ENCODE data around the gene DCUN1D5. TPM values are rescaled to one million over a fixed set of nuclear protein-coding genes. Genes with fewer than 3 reads are reported as not detected.

The DCUN1D5 gene
- total and polyA plus RNA-seq, 7 donors: 9.7 to 64.6 (median 38.8) TPM

- no peak overlapping the region for H3K27ac ChIP-seq
- H3K9me3 ChIP-seq: no peaks in the 10 kb centered on the region
- peaks cover 0 to 86% (median 12%) of the 10 kb centered on the region in 4 donors for H3K36me3 ChIP-seq
- WGBS, 2 donors: 91 to 95% methylated on average over 3 of the region's 3 CpGs
- TF ChIP-seq CTCF (IDR thresholded peaks at IDR 0.05): no peak
- TF ChIP-seq EP300 (IDR thresholded peaks at IDR 0.05): no peak
- TF ChIP-seq POLR2A (IDR thresholded peaks at IDR 0.05): no peak
- no peak for TF ChIP-seq POLR2AphosphoS5 (IDR thresholded peaks at IDR 0.05)
- no peak overlapping the region for H3K4me3 ChIP-seq
- no peak for DNase-seq
- H3K27me3 ChIP-seq: no peaks in the 10 kb centered on the region
- no peaks in the 10 kb centered on the region for H3K4me1 ChIP-seq
- intact Hi-C loops (cut with DNase I): no loop called here
Measured at GRCh38 chr11:103077554-103077953, 14.4 kb downstream of the DCUN1D5 start.

GRCh38 chr11:103076361-103076760, 15.6 kb downstream of the DCUN1D5 start:
- no peaks in the 10 kb centered on the region for H3K9me3 ChIP-seq
- peaks cover 0 to 76% (median 12%) of the 10 kb centered on the region in 4 donors for H3K36me3 ChIP-seq
- intact Hi-C loops (cut with DNase I): no loop called here
- H3K4me1 ChIP-seq: no peaks in the 10 kb centered on the region
- TF ChIP-seq POLR2A (IDR thresholded peaks at IDR 0.05) (no peak), EP300 (IDR thresholded peaks at IDR 0.05) (no peak), CTCF (IDR thresholded peaks at IDR 0.05) (no peak), POLR2AphosphoS5 (IDR thresholded peaks at IDR 0.05) (no peak)
- DNase-seq: no peak
- H3K27me3 ChIP-seq: no peaks in the 10 kb centered on the region
- H3K27ac ChIP-seq: no peak overlapping the region
- WGBS, 2 donors: 83 to 91% methylated on average over 3 of the region's 3 CpGs
- no peak overlapping the region for H3K4me3 ChIP-seq

- TF ChIP-seq POLR2A (IDR thresholded peaks at IDR 0.05) (no peak), EP300 (IDR thresholded peaks at IDR 0.05) (no peak), CTCF (IDR thresholded peaks at IDR 0.05) (no peak), POLR2AphosphoS5 (IDR thresholded peaks at IDR 0.05) (no peak)
- H3K27me3 ChIP-seq: no peaks in the 10 kb centered on the region
- DNase-seq: no peak
- no peaks in the 10 kb centered on the region for H3K9me3 ChIP-seq
- H3K27ac ChIP-seq: no peak overlapping the region
- H3K4me1 ChIP-seq: no peaks in the 10 kb centered on the region
- peaks cover 0 to 28% (median 0%) of the 10 kb centered on the region in 4 donors for H3K36me3 ChIP-seq
- no peak overlapping the region for H3K4me3 ChIP-seq
- intact Hi-C loops (cut with DNase I): no loop called here
Measured at GRCh38 chr11:103071008-103071407, 21.0 kb downstream of the DCUN1D5 start.

- Histone ChIP-seq H3K36me3 (peaks cover 0 to 28% (median 0%) of the 10 kb centered on the region in 4 donors), H3K27me3 (no peaks in the 10 kb centered on the region), H3K9me3 (no peaks in the 10 kb centered on the region), H3K4me1 (no peaks in the 10 kb centered on the region), H3K27ac (no peak overlapping the region), H3K4me3 (no peak overlapping the region)
- TF ChIP-seq POLR2A (IDR thresholded peaks at IDR 0.05): no peak
- no peak for TF ChIP-seq POLR2AphosphoS5 (IDR thresholded peaks at IDR 0.05)
- TF ChIP-seq CTCF (IDR thresholded peaks at IDR 0.05): no peak
- no peak for TF ChIP-seq EP300 (IDR thresholded peaks at IDR 0.05)
- no peak for DNase-seq
- intact Hi-C loops (cut with DNase I): no loop called here
Measured at GRCh38 chr11:103070142-103070541, 21.8 kb downstream of the DCUN1D5 start.

- no peak for DNase-seq
- 92 to 96% methylated on average over 2 of the region's 2 CpGs for WGBS, 2 donors
- H3K36me3 ChIP-seq: peaks cover 0 to 28% (median 0%) of the 10 kb centered on the region in 4 donors
- H3K27ac ChIP-seq: no peak overlapping the region
- H3K27me3 ChIP-seq: no peaks in the 10 kb centered on the region
- TF ChIP-seq POLR2AphosphoS5 (IDR thresholded peaks at IDR 0.05): no peak
- TF ChIP-seq CTCF (IDR thresholded peaks at IDR 0.05): no peak
- TF ChIP-seq POLR2A (IDR thresholded peaks at IDR 0.05): no peak
- no peak for TF ChIP-seq EP300 (IDR thresholded peaks at IDR 0.05)
- H3K4me1 ChIP-seq: no peaks in the 10 kb centered on the region
- intact Hi-C loops (cut with DNase I): no loop called here
- H3K4me3 ChIP-seq: no peak overlapping the region
- no peaks in the 10 kb centered on the region for H3K9me3 ChIP-seq
Measured at GRCh38 chr11:103069367-103069766, 22.6 kb downstream of the DCUN1D5 start.
